AG20443 (cell line): ENCODE measurements around the gene SSR2.

Experiments
- DNase-seq: peaks from one replicate; pipeline ENCODE4 v3.0.0; 2012; ENCODE audit warnings: low spot score, mixed read lengths

SSR2 gene

DNA sequence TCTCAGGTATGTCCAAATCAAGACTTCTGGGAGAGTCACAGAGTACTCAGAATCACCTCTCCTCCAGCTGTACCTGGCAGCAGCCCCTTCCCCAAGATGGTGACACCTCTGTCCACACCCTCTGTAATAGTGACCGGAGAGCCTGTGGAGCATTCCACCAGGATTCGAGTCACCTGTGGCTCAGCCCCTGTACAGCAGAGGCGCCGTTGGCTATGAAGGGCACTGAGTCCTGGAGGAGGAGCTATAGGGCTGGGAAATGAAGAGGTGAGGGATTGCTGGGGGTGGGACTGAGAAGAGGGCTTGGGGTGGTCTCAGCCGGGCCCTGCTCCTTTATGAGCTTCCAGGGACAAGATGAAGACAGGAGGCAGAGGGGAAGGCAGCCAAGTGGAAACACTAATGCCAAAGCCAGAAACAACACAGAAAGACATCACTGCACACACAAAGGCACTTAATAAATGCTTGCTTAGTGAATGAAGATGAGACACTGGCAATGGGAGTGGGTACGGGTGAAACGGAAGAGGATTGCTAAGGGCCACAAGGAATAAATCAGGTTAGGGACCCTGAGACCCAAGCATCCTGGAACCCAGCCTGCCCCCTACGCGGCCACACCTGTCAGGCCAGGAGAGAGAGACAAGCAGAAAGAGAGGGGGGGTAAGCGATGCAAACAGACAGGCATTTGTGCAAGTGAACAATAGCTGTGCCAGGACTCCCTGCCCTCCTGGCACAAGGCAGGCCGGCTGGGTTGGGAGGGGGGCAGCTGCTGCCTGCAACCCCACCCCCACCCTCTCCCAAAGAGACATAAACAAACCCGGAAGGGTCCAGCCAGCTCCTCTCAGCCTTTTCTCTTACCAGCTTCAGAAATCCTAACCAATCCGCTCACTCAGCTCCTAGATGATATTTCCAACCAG is 46.3 kb downstream of the SSR2 start:
- no peak for DNase-seq

DNA sequence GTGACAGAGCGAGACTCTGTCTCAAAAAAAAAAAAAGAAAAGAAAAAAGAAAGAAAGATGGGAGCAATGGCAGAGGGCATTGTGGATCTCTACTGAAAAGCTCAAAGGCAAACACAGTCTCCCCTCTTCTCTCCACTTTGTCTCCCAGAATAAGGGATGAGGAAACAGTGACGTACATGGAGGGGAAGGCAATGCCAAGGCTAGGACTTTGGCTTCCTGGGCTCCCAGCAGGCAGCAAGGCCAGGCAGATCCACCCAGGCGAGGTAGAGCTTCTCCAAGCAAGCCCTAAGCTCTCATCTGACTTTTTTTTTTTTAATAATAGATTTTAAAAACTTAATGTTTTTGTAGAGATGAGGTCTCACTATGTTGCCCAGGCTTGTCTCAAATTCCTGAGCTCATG is 47.0 kb downstream of the SSR2 start:
- no peak for DNase-seq

DNA sequence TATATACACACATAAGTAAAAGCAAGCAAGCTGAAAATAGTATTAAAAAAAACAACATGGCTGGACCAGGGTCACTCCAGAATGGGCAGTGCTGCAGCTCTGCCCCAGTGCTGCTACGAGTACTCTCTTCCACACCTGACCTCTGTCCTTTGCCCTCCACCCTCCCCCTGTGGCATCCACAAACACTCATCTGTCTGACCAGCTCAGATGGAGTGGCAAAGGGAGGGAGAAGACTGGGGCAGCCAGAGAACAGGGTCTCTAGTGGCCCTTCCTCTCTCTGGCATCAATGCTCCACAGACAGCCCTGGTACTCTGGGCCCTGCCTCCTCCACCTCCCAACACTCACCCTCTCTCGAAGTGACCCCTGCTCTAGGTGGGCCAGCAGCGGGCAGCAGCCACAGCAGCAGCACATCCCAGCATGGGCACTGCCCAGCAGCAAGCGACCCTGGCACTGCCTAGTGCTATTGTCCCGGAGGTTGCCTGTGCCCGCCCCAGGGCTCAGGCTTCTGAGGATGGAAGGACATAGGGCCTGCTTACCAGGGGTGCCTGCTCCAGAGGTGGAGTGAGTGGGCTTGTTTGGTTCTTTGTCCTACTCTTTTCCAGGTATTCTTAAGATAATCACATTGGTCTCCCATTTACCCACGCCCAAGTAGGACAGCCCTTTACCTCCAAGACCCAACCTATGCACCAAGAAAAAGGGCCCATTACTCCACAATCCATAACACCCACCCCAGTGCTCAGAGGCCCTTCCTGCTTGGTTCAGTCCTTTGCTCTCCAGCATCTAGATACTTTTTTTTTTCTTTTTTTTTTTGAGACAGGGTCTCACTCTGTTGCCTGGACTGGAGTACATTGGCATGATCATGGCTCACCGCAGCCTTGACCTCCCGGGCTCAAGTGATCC is 48.6 kb downstream of the SSR2 start:
- no peak for DNase-seq

DNA sequence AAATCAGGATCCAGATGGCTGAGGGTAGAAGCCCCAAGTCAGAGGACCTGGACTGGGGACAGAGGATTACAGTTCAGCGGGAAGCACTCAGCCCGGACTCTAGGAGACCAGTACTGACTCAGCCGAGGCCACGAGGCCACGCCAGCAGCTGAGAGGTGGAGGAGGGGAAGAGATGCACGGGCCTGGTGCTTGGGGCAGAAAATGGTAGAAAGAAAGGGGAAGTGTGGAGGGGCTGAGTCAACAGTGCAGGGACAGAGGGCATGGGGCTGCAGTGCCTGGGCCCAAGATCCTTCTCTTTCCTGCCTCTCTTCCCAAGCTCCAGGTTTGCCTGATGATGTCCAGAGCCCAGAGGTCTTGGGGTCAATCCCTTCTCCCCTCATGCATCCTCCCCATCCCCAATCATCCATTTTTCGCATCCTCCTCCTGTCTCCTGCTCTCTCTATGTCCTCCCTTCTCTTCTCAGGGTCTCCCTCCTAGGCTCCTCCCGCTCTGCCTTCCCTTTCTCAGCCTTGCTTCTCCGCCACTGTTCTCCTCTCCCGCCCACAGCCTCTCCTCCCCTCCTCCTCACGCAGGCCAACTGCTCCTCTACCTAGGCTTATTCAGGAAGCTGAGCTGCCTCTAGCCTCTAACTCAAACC is 50.1 kb downstream of the SSR2 start:
- peak; percentile 91 for DNase-seq

DNA sequence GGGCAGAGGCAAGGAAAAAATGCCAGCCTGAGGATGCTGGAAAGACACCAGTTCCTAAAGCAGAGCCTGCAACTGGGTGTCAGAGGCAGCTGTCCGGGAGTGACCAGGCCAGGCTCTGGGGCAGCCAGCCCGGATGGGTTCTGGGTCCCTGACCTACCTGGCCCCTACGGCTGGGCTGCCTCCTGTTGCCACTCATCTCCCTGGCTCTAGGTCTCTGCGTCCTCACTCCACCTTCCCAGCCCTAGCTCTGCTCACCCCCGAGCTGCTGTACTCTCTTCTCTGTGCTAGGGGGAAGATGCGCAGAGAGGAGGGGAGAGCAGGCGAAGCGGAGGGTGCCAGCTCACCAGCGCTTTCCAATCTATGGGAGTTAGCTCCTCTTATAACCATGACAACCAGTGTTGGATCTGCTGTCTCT is 51.4 kb downstream of the SSR2 start:
- DNase-seq = no peak

DNA sequence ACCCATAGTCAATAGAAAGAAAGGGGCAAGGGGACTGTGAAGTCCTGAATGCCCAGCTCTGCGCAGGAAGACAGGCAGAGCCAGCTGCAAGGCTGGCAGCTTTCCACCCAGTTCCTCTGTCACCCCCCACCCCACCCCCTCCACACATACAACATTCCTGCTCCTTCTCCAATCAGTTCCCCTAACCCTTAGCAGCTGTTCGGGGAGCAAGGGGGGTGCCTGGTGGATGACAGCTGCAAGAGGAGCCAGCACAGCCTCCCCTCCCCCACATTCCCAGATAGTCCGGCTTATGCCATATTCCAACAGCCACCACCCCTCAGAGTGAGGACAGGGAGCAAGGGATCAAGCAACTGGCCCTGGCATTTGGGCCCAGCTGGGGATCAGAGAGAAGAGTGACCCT is 52.1 kb downstream of the SSR2 start:
- no peak for DNase-seq

DNA sequence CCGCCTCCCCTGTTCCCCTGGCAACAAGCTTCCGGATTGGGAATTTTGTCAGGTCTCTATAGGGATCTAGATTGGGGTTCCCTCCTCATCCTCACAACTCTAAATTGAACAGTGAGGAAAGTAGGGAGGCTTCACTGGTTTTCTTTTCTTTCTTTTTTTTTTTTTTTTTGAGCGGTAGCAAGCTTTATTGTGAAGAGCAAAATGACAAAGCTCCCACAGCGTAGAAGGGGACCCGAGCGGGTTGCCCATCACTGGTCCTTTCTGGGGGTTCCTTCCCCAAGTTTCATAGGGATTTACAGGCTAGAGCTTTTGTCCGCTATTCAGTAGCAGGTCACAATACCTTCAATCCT is 52.7 kb downstream of the SSR2 start:
- DNase-seq = no peak

DNA sequence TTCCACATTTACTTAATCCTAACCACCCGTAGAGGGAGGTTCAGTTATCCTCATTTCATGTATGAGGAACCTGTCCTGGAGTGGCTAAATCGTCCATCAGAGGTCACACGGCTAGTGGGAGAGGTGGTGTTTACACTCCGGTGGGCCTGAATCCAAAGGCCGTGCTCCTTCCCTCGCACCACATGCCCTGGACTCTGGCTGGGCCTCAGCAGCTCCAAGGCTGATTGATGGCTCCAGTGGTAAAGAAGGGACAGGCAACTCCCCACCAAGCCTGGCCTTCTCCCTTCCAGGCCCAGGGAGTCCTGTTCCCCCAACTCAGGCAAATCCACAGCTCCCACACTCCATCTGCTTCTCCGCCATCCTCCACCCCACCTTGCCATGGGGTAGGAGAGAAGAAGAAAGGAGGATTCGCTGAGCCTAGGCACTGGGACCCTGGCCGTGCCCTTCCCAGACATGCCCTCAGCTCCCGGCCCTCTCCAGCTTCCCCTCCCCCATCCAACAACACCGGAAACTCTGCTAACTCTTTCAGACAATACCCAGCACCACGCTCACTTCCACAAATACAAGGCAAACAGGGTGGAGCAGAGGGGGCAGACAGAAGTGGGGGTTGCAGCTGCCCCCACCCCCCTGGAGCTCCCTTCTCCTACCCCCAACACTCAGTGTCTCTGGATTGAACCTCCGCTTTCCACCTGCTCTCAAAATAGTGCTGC is 53.3 kb downstream of the SSR2 start:
- DNase-seq = no peak

DNA sequence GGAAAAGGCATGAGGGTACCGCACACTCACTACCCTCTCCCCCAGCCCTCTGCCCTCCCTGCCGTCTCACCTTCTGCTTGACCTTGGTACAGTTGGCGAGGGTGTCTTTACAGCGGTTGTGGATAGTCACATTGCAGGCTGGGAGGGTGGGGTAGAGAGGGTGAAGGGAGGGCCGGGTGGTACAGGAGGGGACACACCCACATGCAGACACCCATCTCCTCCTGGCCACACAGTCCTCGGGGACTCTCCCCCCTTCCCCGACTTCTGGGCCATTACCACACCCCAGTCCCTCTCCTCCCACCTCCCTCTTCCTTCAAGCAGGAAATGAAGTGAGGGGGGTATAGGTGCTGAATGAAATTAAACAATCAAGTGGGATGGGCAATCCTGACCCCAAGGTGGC is 54.0 kb downstream of the SSR2 start:
- no peak for DNase-seq

DNA sequence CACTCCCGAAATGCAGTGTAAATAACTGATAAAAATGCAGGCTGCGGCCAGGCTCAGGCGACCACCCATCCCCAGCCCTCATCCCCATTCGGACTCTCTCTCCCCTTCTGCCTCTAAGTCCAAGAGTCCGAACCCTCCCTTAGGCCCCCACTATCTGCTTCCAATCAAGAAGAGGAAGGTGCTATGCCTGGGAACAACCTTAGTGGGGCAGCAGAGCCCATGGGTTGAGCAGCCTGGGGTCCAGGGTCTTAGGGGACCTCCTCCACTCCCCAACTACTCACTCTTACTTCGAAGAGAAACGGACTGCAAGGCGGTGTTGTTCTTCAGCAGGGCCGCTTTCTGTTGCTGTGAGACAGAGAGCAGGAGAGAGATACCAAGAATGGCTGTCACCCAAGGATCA is 54.6 kb downstream of the SSR2 start:
- no peak for DNase-seq

DNA sequence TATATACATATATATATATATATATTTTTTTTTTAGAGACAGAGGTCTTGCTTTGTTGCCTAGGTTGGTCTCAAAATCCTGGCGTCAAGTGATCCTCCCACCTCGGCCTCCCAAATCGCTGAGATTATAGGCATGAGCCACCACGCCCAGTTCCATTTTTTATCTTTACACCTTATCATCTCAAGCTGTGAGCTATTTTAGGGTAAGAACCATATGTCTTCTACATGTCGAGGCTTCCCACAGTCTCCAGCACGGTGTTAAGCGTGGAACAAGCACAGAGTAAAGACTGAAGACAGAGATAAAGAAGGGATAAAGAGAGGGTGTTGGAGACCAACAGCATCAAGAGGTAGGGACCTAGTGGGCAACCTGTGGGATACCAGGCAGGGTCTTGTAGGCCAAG is 56.6 kb downstream of the SSR2 start:
- DNase-seq = no peak

DNA sequence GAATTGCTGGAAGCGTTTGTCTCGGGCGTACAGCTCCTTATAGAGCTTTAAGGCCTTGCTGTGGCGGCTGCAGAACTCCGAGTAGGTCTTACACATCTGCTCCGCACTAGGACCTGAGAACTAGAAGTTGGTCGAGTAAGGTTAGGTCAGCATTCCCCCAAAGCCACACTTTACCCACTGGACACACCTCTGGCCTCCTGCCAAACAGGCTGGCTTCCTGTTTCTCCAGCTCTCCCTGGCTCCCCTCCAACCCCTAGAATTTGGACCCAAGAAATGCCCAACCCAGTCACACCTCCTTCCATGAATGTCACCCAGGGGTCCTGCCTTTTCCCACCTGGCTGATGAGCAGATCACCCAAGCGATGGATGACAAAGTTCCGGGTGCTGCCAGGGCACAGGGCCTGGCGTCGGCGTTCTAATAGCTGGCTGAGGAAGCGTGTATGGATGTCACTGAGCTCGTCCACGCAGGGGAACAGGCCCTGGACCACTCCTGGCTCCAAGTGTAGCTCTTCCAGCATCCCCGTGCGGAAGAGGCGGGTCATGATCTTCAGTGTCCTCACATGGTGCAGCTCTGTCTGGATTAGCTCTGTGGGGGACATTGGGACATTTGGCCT is 58.0 kb downstream of the SSR2 start:
- no peak for DNase-seq

DNA sequence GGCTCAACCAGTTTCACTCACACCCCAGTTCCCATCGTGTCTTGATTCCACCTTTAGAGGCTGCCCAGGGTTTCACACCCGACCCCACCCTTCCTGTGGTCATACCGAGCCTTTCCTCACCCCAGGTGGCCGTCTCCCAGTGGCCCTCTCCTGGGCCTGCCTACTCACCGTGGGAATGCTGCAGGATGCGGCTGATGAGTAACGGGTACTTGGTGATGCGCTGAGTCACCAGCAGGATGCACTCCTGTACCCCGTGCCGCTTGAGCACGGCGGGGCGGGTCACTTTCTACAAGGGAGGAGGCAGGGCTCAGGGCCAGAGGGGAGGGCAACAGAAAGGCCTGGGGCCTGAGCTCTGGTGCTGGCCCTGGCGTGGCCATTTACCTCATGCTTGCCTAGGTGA is 58.8 kb downstream of the SSR2 start:
- peak; percentile 94 for DNase-seq

DNA sequence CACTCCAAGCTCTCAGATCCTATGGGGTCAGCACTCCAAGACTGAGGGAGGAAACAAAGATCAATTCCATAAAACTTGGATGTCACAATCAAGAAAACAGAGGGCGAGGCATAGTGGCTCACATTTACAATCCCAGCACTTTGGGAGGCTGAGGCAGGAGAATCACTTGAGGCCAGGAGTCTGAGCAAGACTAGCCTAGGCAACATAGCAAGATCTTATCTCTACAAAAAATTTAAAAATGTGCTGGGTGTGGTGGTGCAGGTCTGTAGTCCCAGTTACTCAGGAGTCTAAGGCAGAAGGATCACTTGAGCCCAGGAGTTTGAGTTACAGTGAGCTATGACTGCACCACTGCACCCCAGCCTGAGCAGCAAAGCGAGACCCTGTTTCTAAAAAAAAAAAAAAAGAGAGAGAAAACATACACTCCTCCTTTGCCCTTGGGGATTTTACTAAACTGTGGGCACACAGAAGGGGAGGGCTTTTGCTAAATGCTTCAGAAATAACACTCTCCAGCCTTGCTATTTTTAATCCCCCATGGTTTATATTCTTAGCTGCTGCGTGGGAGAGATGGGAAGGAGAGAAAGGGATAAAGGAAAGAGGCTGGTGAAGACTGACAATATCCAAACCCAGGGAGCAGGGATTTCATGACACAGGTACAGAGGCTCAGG is 60.5 kb downstream of the SSR2 start:
- no peak for DNase-seq
